Measurements from ENCODE around the gene DEAF1. TPM values are rescaled to one million over a fixed set of nuclear protein-coding genes. Genes with fewer than 3 reads are reported as not detected.
A peak's percentile ranks its signal among the peaks of the same experiment; 100 is the strongest.
"Not testable (repeated sequence)": the region's sequence is repeated elsewhere in the genome, so short reads cannot be mapped to it uniquely, and the experiment has no call there.

DEAF1 gene
- total RNA-seq, 1 donor from 2014 or later = 21.3 TPM

DNA sequence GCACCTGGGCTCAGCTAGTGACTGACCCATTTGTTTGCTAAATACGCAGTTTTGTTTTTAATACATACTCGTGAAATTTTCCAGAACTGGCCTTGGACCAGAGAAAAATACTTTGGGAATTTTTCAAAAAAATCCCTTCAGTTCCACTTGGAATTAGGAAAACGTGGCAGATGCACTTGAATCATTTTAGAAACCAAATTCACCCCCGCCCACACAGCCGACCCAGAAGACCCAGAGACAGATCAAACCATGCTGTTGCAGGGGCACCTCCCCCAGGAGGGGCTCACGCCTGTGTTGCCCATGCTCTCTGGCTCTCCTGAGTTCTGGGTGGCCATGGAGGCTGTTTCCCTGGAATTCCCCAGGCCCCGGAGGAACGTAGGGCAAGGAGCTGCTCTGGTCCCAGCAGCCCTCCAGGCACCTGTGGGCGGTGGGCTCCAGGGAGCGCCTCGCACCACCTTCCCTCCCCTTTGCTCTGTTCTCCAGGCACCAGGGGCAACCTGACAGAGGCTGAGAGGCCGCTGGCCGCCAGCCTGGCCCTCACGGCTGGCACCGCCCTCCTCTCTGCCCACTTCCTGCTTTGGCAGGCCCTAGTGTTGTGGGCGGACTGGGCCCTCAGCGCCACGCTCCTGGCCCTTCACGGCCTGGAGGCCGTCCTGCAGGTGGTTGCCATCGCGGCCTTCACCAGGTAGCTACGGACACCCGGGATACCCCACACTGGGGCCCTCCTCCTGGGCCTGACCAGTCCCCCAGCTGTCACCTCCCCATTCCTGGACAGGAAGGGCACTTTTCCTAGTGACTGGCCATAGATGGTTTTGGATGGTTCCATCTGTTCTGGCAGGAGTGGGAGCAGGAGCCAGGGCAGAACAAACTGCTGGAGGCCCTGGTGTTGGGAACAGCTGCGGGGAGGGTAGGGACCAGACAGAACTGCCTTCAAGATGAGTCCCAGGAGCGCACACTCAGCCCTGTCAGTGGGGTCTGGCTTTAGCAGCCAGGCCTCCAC, 7.7 kb upstream of the DEAF1 start:
- DNase-seq (ENCODE audit: low spot score) = no peak
- intact Hi-C loops (cut with DNase I) = no loop called here

DNA sequence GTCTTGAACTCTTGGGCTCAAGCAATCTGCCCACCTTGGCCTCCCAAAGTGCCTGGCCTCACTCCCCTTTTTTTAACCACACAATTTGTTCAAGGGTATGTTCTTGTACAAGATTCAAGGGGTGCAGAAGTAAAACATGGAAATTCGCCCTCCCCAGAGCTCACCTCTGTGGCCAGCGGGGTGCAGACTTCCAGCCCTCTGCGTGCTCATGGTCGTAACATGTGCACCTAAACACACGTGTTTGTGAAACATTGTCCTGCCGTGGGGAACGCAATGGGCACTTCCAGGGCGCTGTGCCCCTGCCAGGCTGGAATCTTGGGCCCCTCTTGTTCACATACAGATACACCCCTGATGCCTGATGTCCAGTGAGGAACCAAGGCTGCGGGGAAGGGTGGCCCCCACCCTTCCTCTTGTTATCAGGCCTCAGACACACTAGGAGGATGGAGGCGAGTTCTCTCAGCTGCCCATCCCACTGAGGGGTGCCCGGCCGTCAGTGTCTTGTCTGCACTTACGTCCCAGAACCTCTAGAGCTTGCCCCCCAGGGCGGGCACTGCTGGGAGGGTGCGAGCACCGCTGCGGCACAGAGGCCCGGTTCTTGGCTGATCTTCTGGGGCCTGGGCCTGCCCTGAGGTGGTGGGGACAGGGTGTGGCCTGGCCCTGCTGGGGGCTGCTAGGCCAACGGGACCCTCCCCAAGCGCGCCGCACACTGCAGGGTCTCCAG, 6.9 kb upstream of the DEAF1 start:
- no peak for DNase-seq (ENCODE audit: low spot score)
- intact Hi-C loops (cut with DNase I) = no loop called here

DNA sequence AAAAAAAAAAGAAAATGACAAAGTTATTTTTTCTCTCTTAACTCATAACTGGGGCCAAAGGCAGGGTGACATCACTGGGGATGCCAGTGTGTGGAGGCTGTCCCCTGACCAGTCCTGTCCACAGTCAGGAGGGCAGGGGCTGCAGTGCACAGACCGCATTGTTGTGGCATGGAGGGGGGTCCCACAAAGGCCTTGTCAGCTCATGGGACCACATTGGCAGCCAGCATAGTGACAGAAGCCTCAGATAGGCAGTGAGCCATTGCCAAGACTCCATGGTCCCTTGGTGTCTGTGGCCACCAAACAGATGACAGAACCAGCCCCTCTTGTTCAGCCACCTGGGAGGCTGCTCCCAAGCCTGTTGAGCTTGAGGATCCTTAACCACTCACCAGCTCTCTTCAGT, 4.7 kb upstream of the DEAF1 start:
- no peak for DNase-seq (ENCODE audit: low spot score)
- intact Hi-C loops (cut with DNase I) = no loop called here

DNA sequence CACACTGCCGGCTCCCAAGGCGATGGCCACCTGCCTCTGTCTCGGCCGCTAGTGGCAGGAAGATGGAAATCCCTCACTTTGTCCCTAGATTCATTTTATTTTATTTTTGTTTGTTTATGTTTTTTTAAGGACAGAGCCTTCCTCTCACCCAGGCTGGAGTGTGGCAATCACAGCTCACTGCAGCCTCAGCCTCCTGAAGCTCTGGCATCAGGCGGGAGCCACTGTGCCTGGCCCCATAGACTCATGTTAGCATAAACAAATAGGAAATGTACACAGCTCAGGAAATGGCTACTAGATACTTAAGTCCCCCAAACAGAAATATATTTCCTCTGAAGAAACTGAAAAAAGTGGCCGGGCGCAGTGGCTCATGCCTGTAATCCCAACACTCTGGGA, 4.1 kb upstream of the DEAF1 start:
- DNase-seq (ENCODE audit: low spot score) = no peak
- intact Hi-C loops (cut with DNase I) = no loop called here

DNA sequence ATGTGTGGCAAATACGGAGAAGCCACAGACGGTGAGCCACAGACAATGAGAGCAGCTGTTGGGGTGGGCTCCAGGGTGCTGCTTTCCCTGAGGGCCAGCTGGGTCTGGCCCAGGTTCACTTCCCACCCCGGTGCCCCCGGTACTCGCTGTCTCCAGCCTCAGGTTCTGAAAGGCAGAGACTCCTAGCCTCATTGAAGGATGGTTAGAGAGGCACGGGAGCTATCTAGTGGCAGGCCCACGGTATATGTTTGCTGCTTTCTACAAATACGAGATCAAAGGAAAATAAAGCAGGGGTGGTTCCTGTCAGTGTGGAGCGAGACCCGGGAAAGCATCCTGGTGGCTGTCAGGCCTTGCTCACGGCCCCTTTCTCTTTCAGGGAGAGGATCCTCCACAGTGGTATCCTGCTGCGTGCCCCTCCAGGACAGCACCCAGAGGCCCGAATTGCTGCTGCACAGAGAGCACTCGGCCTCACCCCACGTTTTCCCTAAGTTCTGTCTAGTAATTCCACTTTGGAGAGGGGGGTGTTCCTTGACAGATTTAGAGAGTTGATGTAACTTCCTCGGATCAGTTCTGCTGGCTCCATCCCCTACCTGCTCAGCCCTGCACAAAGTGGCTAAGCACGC, 3.6 kb upstream of the DEAF1 start:
- no peak for DNase-seq (ENCODE audit: low spot score)

GRCh38 chr11:697811-698311, 2.8 kb upstream of the DEAF1 start:
- no peak for DNase-seq (ENCODE audit: low spot score)
- intact Hi-C loops (cut with DNase I) = no loop called here

More for the DNA sequence above, 3.6 kb upstream of the DEAF1 start:
- intact Hi-C loops (cut with DNase I) = no loop called here

- intact Hi-C loops (cut with DNase I) = no loop called here
- DNase-seq (ENCODE audit: low spot score) = no peak
Measured at GRCh38 chr11:696955-697491, 2.0 kb upstream of the DEAF1 start.

DNA sequence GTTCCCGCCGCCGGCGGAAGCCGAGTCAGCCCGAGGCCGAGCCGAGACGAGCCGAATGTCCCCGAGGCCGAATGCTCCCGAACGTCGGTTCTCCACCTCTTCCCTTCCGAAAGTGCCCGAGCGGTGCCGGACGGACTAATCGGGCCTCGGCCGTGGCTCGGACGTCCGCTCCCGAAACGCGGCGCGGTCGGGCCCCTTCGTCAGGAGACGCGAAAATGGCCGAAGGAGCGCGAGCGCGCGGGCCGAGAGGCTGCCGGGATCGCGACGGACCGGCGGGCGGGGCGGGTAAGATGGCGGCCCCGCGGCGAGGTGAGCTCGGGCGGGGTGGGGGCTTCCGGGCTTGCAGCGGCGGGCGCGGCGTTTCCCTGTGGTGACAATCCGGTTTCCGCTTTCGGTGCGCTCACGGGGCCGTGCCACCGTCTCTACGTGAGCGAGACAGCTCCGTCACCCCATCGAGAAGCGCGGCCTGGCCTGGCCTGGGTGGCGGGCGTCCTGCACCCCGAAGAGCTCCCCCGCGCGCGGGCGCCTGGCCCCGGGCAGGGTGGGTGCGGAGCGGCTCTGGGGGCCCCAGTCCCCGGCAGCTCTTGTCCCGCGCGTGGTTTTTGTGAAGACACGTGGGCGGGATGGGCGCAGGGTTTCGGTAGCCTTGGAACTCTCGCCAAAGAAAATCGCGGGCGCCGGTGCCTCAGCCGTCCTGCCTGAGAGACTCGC, 671 bp upstream of the DEAF1 start, which contains the start of gene TMEM80:
TSS of gene TMEM80 (plus strand) at position 279 of the 711 bp plus-strand sequence. CDS start at position 291, 12 bp downstream.
- peak; percentile 100 for DNase-seq (ENCODE audit: low spot score)
- intact Hi-C loops (cut with DNase I) = loop anchor here (1.0 kb wide), 1 partner anchor 52 kb away; the partner anchor contains the start of gene TALDO1

DNA sequence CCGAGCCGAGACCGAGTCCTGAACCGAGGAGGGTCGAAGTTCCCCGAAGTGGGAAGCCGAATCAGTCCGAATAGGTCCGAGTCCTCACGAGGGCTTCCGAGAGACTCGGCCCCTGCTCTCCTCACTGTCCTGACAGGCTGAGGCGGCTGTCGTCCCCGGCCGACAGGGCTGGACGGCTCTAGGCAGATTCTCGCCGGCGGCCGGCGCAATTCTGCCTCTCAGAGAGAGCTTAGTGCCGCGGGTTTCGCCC, 191 bp upstream of the DEAF1 start:
- no peak for DNase-seq (ENCODE audit: low spot score)
- intact Hi-C loops (cut with DNase I) = loop anchor here (1.0 kb wide), 1 partner anchor 52 kb away; the partner anchor contains the start of gene TALDO1

- intact Hi-C loops (cut with DNase I) = no loop called here
- DNase-seq (ENCODE audit: low spot score) = no peak
Measured at GRCh38 chr11:693887-694562, 997 bp downstream of the DEAF1 start.

DNA sequence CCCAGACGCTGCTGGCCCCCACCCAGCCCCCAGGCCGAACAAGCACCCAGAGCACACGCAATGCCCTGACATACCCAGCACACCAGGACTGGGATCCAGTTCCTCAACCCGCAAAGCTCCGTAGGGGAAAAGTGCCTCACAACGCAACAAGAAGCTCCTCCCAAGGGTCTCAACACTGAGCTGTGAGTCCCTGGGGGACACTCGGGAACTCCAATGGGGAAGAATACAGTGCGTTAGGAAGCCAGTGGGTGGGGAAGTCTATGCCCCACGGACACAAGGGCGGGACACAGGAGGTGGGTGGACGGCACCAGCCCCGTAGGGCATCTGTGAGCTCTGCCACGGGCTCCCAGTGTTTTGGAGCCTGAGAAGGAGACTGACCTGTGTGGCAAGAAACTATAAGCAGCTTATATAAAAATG, 1.6 kb downstream of the DEAF1 start:
- DNase-seq (ENCODE audit: low spot score) = no peak
- intact Hi-C loops (cut with DNase I) = no loop called here

DNA sequence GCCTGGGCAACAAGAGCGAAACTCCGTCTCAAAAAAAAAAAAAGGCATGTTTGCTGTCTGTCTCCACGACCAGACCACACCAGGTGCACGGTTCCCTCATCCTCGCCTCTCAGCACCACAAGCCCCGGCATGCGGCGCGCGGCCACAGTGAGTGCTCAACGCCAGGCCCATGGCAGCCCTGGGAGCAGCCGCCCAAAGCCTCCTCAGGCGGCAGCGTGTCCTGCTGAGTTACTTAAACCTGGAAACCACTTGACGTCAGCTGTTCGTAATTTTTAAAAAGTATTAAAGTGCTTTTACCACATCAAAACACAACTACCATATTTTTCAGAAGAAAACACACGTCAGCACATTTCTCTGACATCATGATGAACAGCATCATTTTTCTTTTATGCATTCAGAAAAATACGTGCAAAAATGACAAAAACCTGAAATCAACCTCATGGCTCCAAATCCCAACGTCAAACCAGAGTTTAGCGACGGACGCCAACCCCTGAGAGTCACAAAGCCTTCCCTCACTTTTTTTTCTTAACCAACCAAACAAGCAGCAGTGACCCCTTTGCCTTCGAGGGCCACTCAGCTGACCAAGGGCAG, 2.1 kb downstream of the DEAF1 start:
- DNase-seq (ENCODE audit: low spot score) = no peak
- intact Hi-C loops (cut with DNase I) = no loop called here

DNA sequence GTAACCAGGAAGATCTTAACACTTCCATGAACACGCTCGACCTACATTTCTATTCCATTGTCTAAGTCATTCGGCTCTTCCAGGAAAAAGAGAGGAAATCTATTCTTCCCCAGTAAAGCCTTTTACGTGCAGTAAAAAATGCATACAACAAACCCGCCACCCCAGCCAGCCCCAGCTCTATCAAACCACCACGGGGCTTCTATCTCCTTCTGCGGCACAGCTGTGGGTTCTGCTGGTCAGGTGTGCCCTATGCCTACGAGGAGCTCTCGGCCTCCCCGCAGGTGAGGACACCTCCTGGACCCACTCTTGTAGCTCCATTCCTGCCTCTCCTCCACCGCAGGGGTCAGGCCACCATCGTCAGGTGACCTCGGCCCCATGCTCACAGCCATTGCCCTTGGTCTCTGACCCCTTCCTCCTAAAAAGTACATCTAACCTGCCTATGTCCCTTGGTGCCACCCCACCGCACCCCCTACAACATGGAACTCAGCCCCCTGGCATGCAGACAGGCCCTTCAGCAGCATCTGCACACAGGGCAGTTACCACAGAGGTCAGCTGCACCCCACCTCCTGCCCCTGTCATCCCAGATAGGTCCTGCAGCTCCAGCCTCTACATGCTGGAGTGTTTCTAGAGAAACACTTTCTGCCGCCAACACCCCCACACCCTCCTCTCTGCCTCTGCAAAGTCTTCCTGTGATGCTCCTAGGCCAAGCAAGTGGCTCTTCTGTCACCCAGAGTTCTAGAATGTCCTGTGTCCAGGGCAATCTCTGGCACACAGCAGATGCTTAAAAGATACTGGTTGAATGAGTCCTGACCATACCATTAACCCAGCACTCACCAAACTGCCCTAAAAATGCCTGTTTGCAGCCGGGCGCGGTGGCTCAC, 3.1 kb downstream of the DEAF1 start:
- no peak for DNase-seq (ENCODE audit: low spot score)
- intact Hi-C loops (cut with DNase I) = no loop called here

GRCh38 chr11:690738-691633, 4.0 kb downstream of the DEAF1 start:
- intact Hi-C loops (cut with DNase I) = no loop called here
- no peak for DNase-seq (ENCODE audit: low spot score)

DNA sequence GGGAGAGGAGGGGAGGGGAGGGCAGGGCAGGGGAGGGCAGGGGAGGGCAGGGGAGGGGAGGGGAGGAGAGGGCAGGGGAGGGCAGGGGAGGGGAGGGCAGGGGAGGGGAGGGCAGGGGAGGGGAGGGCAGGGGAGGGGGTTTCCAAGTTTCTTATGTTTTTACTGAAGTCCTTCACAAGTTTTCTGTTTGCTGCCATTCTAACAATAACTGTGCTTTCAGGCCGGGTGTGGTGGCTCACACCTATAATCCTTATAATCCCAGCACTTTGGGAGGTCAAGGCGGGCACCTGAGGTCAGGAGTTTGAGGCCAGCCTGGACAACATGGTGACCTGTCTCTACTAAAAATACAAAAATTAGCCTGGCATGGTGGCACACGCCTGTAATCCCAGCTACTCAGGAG, 4.8 kb downstream of the DEAF1 start:
- DNase-seq (ENCODE audit: low spot score); intact Hi-C loops (cut with DNase I): not testable (repeated sequence)

GRCh38 chr11:689625-690024, 5.4 kb downstream of the DEAF1 start:
- no peak for DNase-seq (ENCODE audit: low spot score)
- intact Hi-C loops (cut with DNase I) = no loop called here
